HG02840 (cell line): ENCODE measurements around the gene MCM3AP.

ENCODE experiments used
- ATAC-seq: cut with Tn5 transposase; IDR thresholded peaks from one replicate; pipeline ENCODE4 v1.9.1; 2021; ENCODE audit warnings: mild to moderate bottlenecking, moderate library complexity, moderate number of reproducible peaks; ENCODE audit not compliant: unreplicated experiment, low FRiP score

Gene MCM3AP

DNA sequence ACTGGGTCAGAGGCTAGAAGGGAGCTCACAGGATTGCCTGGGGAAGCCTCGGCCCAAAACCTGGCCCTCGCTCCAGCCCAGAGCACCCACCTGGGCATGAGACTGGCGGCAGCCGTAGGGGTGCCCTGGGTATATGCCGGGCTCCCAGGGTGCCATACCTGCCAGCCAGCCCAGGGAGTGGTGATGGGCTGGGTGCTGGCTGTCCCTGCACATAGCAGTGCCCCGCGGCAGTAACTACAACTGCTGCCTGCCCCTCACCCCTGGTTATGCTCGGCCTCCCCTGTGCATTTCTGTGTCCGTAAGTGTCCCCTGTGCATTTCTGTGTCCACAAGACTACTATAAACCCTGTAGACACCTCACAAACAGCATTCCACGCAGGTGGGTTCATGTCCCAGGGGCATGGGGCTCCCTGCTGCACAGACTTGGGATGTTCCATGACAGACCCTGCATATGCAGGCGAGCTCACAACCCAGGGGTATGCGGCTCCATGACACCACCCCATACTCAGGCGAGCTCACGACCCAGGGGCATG, 95.4 kb downstream of the MCM3AP start:
- no peak for ATAC-seq

DNA sequence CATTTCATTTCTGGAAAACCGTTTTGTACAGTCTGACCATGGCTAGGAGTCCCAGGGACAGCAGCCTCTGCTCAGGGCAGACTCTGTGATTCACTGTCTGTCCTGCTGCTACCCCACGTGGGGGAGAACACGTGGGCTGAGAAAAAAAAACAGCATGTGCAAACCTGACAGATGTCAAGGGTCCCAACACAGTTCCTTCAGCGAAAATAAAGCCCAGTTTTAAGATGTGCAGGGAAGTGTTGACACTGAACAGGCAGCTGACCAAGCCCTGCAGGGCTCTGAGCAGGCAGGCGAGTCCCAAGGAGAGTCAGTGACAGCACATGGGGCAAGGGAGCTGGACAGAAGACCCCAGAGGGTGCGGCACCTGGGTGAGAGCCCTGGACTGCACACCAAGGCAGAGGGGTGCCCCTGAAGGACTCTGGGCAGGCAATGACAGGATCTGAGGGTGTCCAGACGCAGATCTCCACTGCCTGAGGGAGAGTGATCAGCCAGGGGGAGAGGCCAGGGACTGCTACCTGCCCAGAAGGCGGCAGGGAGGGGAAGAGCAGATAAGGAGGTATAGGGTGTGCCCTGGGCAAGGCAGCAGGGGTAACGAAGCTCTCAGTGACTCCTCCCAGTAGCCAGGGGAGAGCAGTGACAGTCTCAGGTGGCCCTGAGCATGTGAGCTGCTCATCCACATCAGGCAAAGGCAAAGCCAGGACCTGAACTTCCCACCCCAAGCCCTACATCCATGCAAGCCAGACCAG, 96.0 kb downstream of the MCM3AP start:
- no peak for ATAC-seq

GRCh38 chr21:46188226-46189212, 96.9 kb downstream of the MCM3AP start:
- ATAC-seq, result no peak

DNA sequence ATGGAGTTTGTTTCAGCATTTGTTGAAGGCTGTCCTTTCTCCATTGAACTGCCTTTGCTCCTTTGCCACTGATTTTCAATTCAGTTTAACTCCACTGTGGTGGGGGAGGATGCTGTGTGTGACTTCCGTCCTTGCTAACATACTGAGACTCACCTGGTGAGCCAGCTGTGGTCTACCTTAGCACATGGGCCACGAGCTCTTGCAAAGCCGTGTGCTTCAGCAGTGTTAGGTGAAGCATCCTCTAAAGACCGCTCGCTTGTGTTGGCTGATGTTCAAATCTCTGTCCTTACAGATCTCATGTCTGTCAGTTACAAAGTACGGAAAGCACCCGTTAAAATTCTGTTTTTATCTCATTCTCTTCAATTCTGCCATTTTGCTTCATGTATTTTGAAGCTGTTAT, 97.6 kb downstream of the MCM3AP start:
- no peak for ATAC-seq

GRCh38 chr21:46187261-46187660, 98.2 kb downstream of the MCM3AP start:
- ATAC-seq, result no peak

GRCh38 chr21:46185716-46186115, 99.7 kb downstream of the MCM3AP start:
- no peak for ATAC-seq
